Regular cardiac myocyte (primary cell): ENCODE measurements around the gene TMEM192. TPM values are rescaled to one million over a fixed set of nuclear protein-coding genes. Genes with fewer than 3 reads are reported as not detected.

ENCODE experiments used
- total RNA-seq: library from RNA; depleted of rRNA; stranded (reverse); fragments of >200 nt; gene quantifications from 2 replicates; pipeline ENCODE4 v1.2.3, GENCODE V29; 2014

The TMEM192 gene
- total RNA-seq = 6.1 and 9.0 TPM in 2 replicates

DNA sequence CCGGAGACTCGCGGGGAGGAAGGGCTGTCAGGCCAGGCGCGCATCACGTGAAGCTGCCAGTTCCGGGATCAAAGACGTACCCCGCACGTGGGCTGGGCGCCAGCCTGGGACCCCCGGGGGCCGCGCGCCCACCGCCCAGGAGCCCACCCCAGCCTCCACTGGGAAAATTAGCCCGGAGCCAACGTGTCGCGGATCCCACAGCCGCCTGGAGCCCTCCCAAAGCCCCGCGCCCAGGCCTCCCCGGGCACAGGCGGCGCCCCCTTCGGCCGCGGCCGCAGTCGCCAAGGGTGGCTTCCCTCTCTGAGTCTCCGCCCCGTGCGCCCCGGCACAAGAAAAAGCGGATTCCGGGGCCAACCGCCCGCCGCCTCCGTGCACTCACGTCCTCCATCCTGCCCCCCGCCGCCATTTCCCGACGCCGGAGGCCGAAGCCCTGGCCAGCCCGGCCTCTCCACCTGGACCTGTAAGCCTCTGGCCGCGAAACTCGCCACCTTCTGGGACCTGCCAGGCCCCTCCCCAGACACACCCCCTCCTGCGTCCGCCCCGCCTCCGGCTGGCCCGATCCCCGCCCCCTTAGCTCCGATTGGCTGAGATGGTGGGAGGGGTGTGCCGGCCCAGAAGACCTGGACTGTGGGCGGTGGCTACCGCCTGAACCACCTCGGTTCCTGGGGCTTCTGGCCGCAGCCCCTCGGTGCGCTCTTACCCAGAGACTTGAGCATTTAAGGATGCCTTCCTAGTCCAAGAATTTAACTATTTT is at the start of gene TMEM192:
Gene TMEM192, minus strand, starts transcription at position 493 of the 754 bp plus-strand sequence. Its CDS starts 87 bp downstream, at position 406.

DNA sequence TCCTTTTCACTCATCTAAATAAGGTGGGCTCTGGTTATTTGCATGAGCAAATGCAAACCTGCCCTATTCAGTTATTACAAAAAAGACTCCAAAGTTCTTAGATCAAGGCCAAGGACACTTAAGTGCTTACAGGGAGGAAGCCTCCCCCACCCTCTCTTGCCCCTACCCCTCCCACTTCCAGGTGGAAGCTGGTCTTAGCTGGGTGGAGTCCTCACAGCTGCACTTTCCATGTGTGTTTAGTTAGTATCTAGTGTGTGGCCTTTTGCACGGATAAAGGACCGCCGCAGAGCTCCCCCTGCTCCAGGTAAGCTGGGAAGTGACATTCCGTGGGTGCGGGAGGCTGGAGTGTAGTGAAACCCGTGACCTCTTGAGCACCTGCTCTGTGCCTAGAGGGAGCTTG is 59.0 kb downstream of the TMEM192 start, which contains the start of gene TRIM75:
Gene TRIM75, plus strand, starts transcription at position 222 of the 400 bp plus-strand sequence. CDS start 5,282 bp downstream, outside the sequence.

DNA sequence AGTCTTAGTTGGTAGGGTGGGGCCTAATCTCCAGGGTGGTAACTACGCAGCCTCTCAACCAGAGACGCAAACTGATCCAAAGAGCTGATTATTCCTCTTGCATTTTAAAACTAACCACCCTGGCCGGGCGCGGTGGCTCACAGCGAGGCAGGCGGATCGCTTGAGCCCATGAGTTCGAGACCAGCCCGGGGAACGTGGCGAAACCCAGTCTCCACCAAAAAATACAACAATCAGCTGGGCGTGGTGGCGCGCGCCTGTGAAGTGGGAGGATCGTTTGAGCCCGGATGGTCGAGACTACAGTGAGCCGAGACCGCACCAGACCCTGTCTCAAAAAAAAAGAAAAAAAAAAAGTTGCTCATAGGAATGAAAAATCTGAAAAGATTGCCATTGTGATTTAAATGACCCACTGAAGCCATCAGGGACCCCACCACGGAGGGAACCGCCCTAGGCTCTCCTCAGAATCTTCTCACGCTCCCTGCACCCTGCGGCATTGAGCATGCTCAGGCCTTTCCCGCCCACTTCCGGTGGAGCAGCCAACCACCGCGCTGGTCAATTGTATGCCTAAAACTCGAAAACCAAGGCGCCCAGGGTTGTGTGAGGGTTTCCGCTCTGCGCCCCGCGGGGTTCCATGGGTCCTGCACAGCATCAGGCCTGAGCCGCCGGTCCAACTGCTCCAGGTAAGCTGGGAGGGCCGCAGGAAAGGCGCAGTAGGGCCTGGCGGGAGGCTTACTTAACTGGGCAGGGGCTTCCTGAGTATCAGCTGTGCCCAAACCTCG is 81.0 kb downstream of the TMEM192 start, which contains the start of gene TRIM60:
Gene TRIM60, plus strand, starts transcription at position 564 of the 776 bp plus-strand sequence. CDS start 8,074 bp downstream, outside the sequence.

Other genes with a start within 250 kb of the TMEM192 start
- not detected in 2 replicates for gene APELA, start 235.7 kb downstream of the TMEM192 start, total RNA-seq
- gene TRIM61, start 135.2 kb downstream of the TMEM192 start, total RNA-seq = 1.5 and 4.5 TPM in 2 replicates
- gene TRIM60, start 80.9 kb downstream of the TMEM192 start, total RNA-seq = not detected in 2 replicates
- gene TRIM75, start 59.0 kb downstream of the TMEM192 start, total RNA-seq = not detected in 2 replicates
- gene KLHL2, start 94.7 kb upstream of the TMEM192 start, total RNA-seq = 19.7 and 24.7 TPM in 2 replicates
- gene MSMO1, start 214.8 kb upstream of the TMEM192 start, total RNA-seq = 126 and 174 TPM in 2 replicates